GM12891 (cell line): ENCODE data around the gene CDK11A.

ENCODE experiments used
- PAX5 ChIP-seq: IDR thresholded peaks from 2 replicates; pipeline ENCODE4 v1.6.1; 2011; ENCODE audit warnings: low read length, moderate library complexity, mild to moderate bottlenecking; ENCODE audit not compliant: insufficient read depth, severe bottlenecking
- POLR2A ChIP-seq: IDR thresholded peaks from 2 replicates; pipeline ENCODE4 v1.6.1; 2011; ENCODE audit warnings: low read depth, low read length, control low read depth
- POLR2AphosphoS5 ChIP-seq: IDR thresholded peaks from 2 replicates; pipeline ENCODE4 v1.6.1; 2011; ENCODE audit warnings: low read depth, low read length, control low read depth
- POU2F2 ChIP-seq: IDR thresholded peaks from 2 replicates; pipeline ENCODE4 v1.6.1; 2011; ENCODE audit warnings: low read depth, mild to moderate bottlenecking, control low read depth, low read length, moderate library complexity
- SPI1 ChIP-seq: IDR thresholded peaks from 2 replicates; pipeline ENCODE4 v1.6.1; 2011; ENCODE audit warnings: low read depth, low read length, control low read depth
- TAF1 ChIP-seq: IDR thresholded peaks from 2 replicates; pipeline ENCODE4 v1.6.1; 2011; ENCODE audit warnings: low read depth, low read length, control low read depth

GRCh38 chr1:1669468-1670440, 54.4 kb downstream of the CDK11A start:
- no peak for TF ChIP-seq POLR2A
- TF ChIP-seq TAF1: no peak
- no peak for TF ChIP-seq POLR2AphosphoS5
- no peak for TF ChIP-seq POU2F2
- no peak for TF ChIP-seq SPI1
- no peak for TF ChIP-seq PAX5
